C4-2B (cell line): ENCODE measurements around the gene TMEM92.
"Not testable (repeated sequence)": the region's sequence is repeated elsewhere in the genome, so short reads cannot be mapped to it uniquely, and the experiment has no call there.

ENCODE experiments used
- H3K27ac ChIP-seq: fragments of 450-650 bp; 2 replicates; pipeline ENCODE4 v1.5.1; 2017
- ZFX ChIP-seq: fragments of 450-650 bp; IDR thresholded peaks from 2 replicates; pipeline ENCODE4 v1.6.1; 2017
- TF ChIP-seq, protein P1 (sequence below): fragments of 450-650 bp; conservative IDR thresholded peaks from 2 replicates; pipeline ENCODE4 v1.5.1; 2017; ENCODE audit warnings: mild to moderate bottlenecking

TMEM92 gene

DNA sequence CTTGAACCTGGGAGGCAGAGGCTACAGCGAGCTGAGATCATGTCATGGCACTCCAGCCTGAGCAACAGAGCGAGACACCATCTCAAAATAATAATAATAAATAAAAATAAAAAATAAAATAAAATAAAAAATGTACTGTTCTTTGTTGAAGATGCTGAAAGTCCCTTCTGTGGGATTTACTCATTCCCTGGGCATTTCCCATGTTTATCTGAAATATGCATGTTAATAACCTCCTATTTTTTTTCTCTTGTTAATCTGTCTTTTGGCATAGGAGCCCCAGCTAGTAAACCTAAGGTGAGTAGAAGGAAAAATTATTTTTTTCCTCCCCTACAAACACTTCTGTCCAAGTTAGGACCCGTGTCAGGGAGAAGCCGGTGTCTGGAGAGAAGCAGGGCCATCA lies 34.4 kb downstream of the TMEM92 start:
- H3K27ac ChIP-seq = no peak overlapping the region
- no peak for TF ChIP-seq ZFX
- TF ChIP-seq, protein P1, sequence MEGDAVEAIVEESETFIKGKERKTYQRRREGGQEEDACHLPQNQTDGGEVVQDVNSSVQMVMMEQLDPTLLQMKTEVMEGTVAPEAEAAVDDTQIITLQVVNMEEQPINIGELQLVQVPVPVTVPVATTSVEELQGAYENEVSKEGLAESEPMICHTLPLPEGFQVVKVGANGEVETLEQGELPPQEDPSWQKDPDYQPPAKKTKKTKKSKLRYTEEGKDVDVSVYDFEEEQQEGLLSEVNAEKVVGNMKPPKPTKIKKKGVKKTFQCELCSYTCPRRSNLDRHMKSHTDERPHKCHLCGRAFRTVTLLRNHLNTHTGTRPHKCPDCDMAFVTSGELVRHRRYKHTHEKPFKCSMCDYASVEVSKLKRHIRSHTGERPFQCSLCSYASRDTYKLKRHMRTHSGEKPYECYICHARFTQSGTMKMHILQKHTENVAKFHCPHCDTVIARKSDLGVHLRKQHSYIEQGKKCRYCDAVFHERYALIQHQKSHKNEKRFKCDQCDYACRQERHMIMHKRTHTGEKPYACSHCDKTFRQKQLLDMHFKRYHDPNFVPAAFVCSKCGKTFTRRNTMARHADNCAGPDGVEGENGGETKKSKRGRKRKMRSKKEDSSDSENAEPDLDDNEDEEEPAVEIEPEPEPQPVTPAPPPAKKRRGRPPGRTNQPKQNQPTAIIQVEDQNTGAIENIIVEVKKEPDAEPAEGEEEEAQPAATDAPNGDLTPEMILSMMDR = no peak

DNA sequence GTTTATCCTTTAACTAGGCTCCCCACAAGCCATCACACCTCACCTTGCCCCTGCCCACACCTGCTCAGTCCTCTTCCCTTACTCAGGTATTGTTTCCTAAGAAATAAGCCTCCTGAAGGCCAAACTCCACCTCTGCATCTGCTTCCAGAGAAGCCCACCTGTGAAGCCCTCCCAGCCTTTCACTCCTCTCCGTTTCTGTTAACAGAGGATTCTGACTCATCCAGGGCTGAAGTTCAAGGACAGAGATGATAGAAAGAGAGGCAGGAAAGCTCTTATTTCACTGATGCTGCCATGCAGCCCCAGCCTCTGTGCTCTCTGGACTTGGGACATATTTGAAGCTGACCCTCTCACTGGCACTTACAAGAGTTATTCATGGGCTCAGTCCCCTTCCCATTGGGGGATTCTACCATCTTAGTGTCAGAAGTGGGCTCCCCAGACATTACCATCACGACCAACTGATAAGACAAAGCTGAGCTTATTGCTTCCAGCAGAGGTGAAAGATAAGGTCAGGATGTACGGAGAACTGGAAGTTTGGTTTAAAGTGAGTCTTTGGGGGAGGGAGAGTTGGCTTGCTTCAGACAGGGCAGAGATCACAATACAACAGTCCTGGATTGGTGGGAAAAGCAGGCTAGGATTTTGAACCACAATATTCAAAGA lies 36.3 kb downstream of the TMEM92 start:
- no peak overlapping the region for H3K27ac ChIP-seq
- TF ChIP-seq ZFX = no peak
- TF ChIP-seq, protein P1 = no peak

DNA sequence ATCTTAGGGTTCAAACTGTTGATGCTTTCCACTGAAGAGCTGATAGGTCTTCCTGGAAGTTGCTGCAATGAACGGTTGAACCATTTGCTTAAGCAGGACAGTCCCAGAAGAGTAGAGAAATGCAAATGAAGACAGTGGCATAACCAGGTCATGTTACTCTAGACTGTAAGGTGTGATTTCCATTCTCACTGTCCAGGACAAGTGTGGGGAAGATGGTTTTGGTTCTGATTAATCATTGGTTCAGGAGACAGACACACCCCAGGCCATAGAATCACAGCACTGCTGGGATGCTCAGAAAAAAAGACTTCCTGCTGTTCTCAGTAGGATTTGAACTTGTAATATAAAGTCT lies 36.8 kb downstream of the TMEM92 start:
- TF ChIP-seq, protein P1 = no peak
- no peak for TF ChIP-seq ZFX
- no peak overlapping the region for H3K27ac ChIP-seq

DNA sequence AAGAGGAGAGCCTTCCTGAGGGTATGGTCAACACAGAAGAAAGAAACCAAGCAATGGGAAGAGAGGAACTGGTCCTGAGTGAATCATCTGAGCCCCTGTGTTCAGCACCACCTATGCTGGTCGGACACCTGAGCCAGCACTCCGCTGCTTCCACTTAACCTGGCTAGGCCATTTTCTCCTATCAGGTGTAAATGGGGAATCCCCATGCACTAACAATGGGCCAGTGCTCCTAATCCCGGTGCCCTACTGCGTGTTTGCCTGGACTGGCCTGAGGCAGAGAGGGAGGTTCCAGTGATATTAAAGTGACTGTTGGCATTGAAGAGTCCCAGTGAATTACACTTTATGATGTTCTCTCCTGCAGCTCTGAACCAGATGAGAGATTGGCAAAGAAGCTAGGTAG lies 37.2 kb downstream of the TMEM92 start:
- TF ChIP-seq, protein P1 = no peak
- TF ChIP-seq ZFX = no peak
- no peak overlapping the region for H3K27ac ChIP-seq

DNA sequence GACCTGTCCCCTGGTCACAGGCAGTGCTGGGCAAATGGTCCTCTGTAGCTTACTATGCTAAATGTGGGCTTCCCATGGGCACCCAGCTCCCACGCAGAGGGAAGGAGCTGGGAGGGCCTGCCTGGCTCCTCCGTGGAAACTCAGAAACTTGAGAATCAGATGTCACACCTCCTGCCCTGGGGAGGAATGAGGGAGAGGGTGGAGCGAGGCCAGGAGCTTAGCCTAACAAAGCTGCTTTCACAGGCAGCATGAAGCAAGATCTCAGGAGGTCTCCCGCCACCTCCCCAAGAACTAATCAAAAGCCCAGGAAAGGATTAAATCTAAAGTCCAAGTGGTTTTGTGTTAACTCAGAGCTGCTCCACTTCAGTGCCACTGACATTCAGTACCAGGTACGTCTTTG lies 38.0 kb downstream of the TMEM92 start:
- H3K27ac ChIP-seq = no peak overlapping the region
- TF ChIP-seq, protein P1 = no peak
- TF ChIP-seq ZFX = no peak

DNA sequence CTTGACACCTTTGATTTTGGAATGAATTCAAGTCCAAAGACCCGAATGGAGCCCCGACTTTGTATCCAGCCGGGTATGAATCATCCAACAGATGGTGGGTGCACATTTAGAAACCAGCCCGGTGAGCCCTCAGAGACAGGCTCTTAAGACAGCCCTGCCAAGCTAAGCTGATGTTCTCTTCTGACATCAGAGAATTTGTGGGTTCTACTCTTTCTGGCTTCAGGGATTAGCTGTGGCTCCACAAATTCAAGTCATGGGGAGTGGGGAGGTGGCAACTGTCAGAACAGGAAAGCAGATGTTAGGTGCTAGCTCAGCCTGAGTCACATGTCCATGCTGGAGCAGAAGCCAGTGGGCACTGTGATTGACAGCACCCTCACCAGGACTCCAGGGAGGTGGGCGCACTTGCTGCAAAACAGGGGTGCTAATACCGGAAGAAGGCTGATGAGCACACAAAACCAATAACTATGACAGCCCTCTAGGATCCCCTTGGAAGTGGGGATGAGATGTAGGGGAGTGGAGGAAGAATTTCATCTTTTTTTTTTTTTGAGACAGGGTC lies 40.3 kb downstream of the TMEM92 start:
- TF ChIP-seq, protein P1 = no peak
- TF ChIP-seq ZFX = no peak
- no peak overlapping the region for H3K27ac ChIP-seq

DNA sequence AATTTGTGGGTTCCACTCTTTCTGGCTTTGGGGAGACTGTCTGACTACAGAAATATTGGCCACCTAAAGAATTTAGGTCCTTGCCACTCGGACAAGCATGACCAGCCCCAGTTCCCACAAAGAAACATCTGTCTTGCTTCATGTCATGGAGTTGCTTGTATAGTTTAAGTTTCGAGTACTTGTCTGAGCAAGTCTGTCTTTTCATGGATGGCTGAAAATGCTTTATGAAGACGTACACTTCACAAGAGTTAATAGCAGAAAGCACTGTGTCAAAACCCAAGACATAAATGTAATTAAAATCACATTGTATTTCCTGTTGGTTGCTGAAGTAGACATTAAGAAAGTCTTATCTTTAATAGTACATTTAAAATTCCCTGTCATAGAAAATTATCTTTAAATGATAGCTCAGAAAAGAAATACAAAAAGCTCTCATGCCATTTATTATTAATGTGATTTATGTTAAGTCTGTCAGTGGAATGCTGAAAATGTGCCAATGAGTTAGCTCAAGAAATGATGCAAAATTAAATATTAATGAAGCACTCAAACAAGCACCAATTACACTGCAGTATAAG lies 41.8 kb downstream of the TMEM92 start:
- no peak overlapping the region for H3K27ac ChIP-seq
- TF ChIP-seq, protein P1 = no peak
- no peak for TF ChIP-seq ZFX

DNA sequence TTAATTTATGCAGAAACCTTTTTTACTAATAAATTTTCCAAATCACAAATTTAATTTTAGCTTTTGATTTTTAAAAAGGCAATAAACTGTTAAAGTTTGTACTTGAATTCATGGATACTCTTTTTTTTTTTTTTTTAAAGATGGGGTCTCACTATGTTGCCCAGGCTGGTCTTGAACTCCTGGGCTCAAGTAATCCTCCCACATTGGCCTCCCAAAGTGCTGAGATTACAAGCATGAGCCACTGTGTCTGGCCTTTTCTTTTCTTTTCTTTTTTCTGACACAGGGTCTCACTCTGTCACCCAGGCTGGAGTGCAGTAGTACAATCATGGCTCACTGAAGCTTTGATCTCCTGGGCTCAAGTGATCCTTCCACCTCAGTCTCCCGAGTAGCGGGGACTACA lies 42.4 kb downstream of the TMEM92 start:
- not testable (repeated sequence) for H3K27ac ChIP-seq
